PFSK-1 (cell line): ENCODE results near the gene RYR1.

Experiments
- FOXP2 ChIP-seq: optimal IDR thresholded peaks from 2 replicates; pipeline ENCODE3; 2011; ENCODE audit warnings: borderline replicate concordance, control low read depth, inconsistent platforms; ENCODE audit not compliant: insufficient read depth; ENCODE audit errors: extremely low read length, extremely low read depth
- POLR2AphosphoS5 ChIP-seq: IDR thresholded peaks from 2 replicates; pipeline ENCODE4 v1.6.1; 2012; ENCODE audit warnings: low read depth, mild to moderate bottlenecking, control low read depth, low read length, moderate library complexity
- REST ChIP-seq, 2 experiments: IDR thresholded peaks; 2 replicates each; pipeline versions ENCODE4 v1.6.1 to v1.8.0; 2011 to 2012; ENCODE audit warnings: low read depth in 2 of 2, low read length in 2 of 2, control low read depth in 1 of 2, inconsistent platforms in 1 of 2, mild to moderate bottlenecking in 1 of 2, moderate library complexity in 1 of 2; ENCODE audit not compliant: insufficient read depth in 1 of 2
- SIN3A ChIP-seq: IDR thresholded peaks from 2 replicates; pipeline ENCODE4 v1.6.1; 2012; ENCODE audit warnings: mild to moderate bottlenecking, low read length, moderate library complexity, borderline replicate concordance; ENCODE audit not compliant: insufficient read depth
- TAF1 ChIP-seq: IDR thresholded peaks from 2 replicates; pipeline ENCODE4 v1.6.1; 2012; ENCODE audit warnings: low read length, control low read depth, borderline replicate concordance; ENCODE audit not compliant: insufficient read depth

RYR1 gene

GRCh38 chr19:38469151-38469550 is 35.7 kb downstream of the RYR1 start:
- no peak for TF ChIP-seq POLR2AphosphoS5
- TF ChIP-seq FOXP2 = no peak
- no peak for TF ChIP-seq REST (IDR thresholded peaks at IDR 0.05; ENCODE audit: insufficient read depth in 1 of 2, low read depth in 2 of 2, low read length in 2 of 2)
- TF ChIP-seq TAF1 = no peak
- TF ChIP-seq SIN3A = no peak

- no peak for TF ChIP-seq POLR2AphosphoS5
- no peak for TF ChIP-seq REST (IDR thresholded peaks at IDR 0.05; ENCODE audit: insufficient read depth in 1 of 2, low read depth in 2 of 2, low read length in 2 of 2)
- no peak for TF ChIP-seq TAF1
- TF ChIP-seq FOXP2 = no peak
- no peak for TF ChIP-seq SIN3A
These were observed 37.4 kb downstream of the RYR1 start for GRCh38 chr19:38470788-38471480.

GRCh38 chr19:38473201-38473600 is 39.7 kb downstream of the RYR1 start:
- no peak for TF ChIP-seq FOXP2
- no peak for TF ChIP-seq TAF1
- TF ChIP-seq REST (IDR thresholded peaks at IDR 0.05; ENCODE audit: insufficient read depth in 1 of 2, low read depth in 2 of 2, low read length in 2 of 2) = no peak
- TF ChIP-seq SIN3A = no peak
- no peak for TF ChIP-seq POLR2AphosphoS5

GRCh38 chr19:38475176-38475575 is 41.7 kb downstream of the RYR1 start:
- TF ChIP-seq POLR2AphosphoS5 (no peak), SIN3A (no peak), REST (IDR thresholded peaks at IDR 0.05; ENCODE audit: insufficient read depth in 1 of 2, low read depth in 2 of 2, low read length in 2 of 2) (no peak), TAF1 (no peak), FOXP2 (no peak)
